AG04449 (cell line): Measurements from ENCODE around the gene GCNT1.

Experiments used
- CTCF ChIA-PET: fragments of 350-600 bp; formaldehyde crosslinking; extraction: SDS; loops from one replicate; lab custom pipeline; 2021; ENCODE audit warnings: antibody characterized with exemption; lab: Yijun Ruan, JAX
- POLR2A ChIA-PET: fragments of 400-600, 350-600 bp; formaldehyde crosslinking; extraction: SDS; loops from one replicate; lab custom pipeline; 2020; ENCODE audit warnings: antibody characterized with exemption, inconsistent platforms; lab: Yijun Ruan, JAX
- DNase-seq: peaks from one replicate; pipeline ENCODE4 v3.0.0-alpha.2; 2010; ENCODE audit warnings: low read depth, low spot score
- H3K4me3 ChIP-seq: 2 replicates; pipeline ENCODE4 v1.5.1; 2011; ENCODE audit warnings: low read depth, mild to moderate bottlenecking, control low read depth, low read length
- CTCF ChIP-seq: IDR thresholded peaks from one replicate; pipeline ENCODE4 v1.5.1; 2011; ENCODE audit warnings: mild to moderate bottlenecking, moderate library complexity, low read length, control low read depth, inconsistent platforms; ENCODE audit not compliant: insufficient read depth; ENCODE audit errors: missing control alignments

GCNT1 gene

GRCh38 chr9:76417394-76417793 is 41.6 kb upstream of the GCNT1 start:
- ChIA-PET CTCF (interaction anchor here (2.3 kb wide), 1 partner anchor 241 kb away, joined by 7 read pairs; no protein-coding TSS in a partner anchor), POLR2A (no interaction called here)
- TF ChIP-seq CTCF = no peak
- no peak overlapping the region for H3K4me3 ChIP-seq
- DNase-seq = no peak

- peak; percentile 44 for TF ChIP-seq CTCF
- ChIA-PET POLR2A (no interaction called here), CTCF (interaction anchor here (0.8 to 2.3 kb wide), 14 partner anchors 9 to 287 kb away, joined by 3 to 16 read pairs (median 6); no protein-coding TSS in a partner anchor)
- no peak overlapping the region for H3K4me3 ChIP-seq
- DNase-seq = no peak
These were observed 39.1 kb upstream of the GCNT1 start for GRCh38 chr9:76419782-76420380.

GRCh38 chr9:76423216-76424177 is 35.5 kb upstream of the GCNT1 start:
- TF ChIP-seq CTCF = no peak
- no peak overlapping the region for H3K4me3 ChIP-seq
- CTCF ChIA-PET = no interaction called here
- DNase-seq = no peak
- POLR2A ChIA-PET = no interaction called here

GRCh38 chr9:76424491-76424890 is 34.5 kb upstream of the GCNT1 start:
- TF ChIP-seq CTCF = no peak
- no peak for DNase-seq
- CTCF ChIA-PET = no interaction called here
- H3K4me3 ChIP-seq = no peak overlapping the region
- POLR2A ChIA-PET = no interaction called here

- no peak for TF ChIP-seq CTCF
- H3K4me3 ChIP-seq = no peak overlapping the region
- ChIA-PET CTCF (interaction anchor here (1.0 to 3.9 kb wide), 2 partner anchors 20 to 21 kb away, joined by 3 to 20 read pairs; no protein-coding TSS in a partner anchor), POLR2A (no interaction called here)
- DNase-seq = no peak
These were observed 33.1 kb upstream of the GCNT1 start for GRCh38 chr9:76425677-76426453.
